GM13976 (cell line): ENCODE results near the gene CRIP3.

Experiments used
- DNase-seq: peaks from one replicate; pipeline ENCODE4 v3.0.0; 2012; ENCODE audit warnings: low spot score
- CTCF ChIP-seq: IDR thresholded peaks from 2 replicates; pipeline ENCODE4 v1.5.1; 2012; ENCODE audit warnings: borderline replicate concordance, mild to moderate bottlenecking; ENCODE audit not compliant: insufficient read depth; ENCODE audit errors: extremely low read depth, missing control alignments, control extremely low read depth
- in situ Hi-C: fragments of 300-500 bp; cut with MboI; formaldehyde crosslinking; loops from one replicate; pipeline ENCODE4 v1.12.0; 2022; ENCODE audit warnings: low sequenced_read_pairs, mixed read lengths, inconsistent platforms; ENCODE audit not compliant: unreplicated experiment

CRIP3 gene

GRCh38 chr6:43274916-43275597 lies 33.6 kb downstream of the CRIP3 start:
- in situ Hi-C loops = loop anchor here (25.0 kb wide), 1 partner anchor 212 kb away; the partner anchor contains the start of gene TJAP1
- DNase-seq = peak; percentile 72
- no peak for TF ChIP-seq CTCF

DNA sequence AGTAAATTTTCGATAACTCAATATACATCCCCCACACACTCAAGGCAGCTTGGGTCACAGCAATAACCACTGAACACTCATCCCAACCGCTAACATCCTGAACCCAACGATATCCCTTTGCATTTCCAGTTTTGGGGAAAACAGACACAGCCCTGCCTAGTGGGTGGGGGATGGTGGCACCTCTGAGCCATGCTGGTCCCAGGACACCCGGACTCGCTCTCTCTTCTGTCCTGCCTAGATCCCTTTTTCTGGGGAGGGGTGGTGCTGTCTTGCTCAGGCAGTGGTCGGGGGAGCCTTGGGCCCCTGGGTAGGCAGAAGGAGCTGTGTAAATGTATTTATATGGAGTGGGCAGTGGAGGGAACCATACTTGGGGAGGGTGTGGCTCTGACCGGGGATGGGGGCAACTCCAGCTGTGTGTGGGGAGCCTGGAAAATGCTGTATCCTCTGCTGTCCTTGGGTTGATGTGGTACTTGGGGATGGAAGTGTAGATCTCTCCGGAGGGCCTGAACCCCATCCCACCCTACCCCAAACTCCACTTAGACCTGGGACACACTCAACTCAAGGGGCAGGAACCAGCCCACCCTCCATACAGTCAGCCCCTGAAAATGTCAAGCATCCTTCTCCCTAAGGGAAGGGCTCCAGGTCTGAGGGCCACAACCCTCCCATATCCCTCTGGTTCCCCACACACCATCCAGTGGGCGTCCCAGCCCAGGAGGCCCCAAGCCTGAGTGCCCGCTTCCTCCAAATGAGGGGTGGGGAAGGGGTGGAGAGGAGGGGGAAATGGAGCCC lies 34.3 kb downstream of the CRIP3 start:
- TF ChIP-seq CTCF = no peak
- DNase-seq = no peak
- in situ Hi-C loops = loop anchor here (25.0 kb wide), 1 partner anchor 213 kb away; the partner anchor contains the start of gene TJAP1

- in situ Hi-C loops = loop anchor here (25.0 kb wide), 1 partner anchor 214 kb away; the partner anchor contains the start of gene TJAP1
- no peak for DNase-seq
- no peak for TF ChIP-seq CTCF
Measured at GRCh38 chr6:43273707-43274106, 34.9 kb downstream of the CRIP3 start.

DNA sequence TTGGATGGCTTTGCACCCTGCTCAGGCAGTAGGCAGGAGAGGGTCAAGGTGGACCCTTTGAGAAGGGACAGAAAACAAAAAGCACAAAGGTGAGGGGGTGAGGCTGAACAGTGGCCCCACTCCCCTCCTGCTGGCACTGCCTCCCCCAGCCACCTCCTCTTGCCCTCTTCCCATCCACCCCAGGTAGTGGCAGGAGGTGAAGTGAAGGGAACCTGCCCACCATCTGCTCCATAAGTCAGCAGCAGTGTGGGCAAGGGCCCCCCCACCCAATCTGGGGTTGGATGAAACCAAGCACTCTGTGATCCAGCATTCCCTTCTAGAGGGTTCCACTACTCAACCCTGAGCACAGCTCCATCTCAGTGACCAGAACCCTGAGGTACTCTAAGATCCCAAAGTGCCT lies 36.7 kb downstream of the CRIP3 start:
- DNase-seq = no peak
- in situ Hi-C loops = loop anchor here (25.0 kb wide), 1 partner anchor 215 kb away; the partner anchor contains the start of gene TJAP1
- no peak for TF ChIP-seq CTCF

DNA sequence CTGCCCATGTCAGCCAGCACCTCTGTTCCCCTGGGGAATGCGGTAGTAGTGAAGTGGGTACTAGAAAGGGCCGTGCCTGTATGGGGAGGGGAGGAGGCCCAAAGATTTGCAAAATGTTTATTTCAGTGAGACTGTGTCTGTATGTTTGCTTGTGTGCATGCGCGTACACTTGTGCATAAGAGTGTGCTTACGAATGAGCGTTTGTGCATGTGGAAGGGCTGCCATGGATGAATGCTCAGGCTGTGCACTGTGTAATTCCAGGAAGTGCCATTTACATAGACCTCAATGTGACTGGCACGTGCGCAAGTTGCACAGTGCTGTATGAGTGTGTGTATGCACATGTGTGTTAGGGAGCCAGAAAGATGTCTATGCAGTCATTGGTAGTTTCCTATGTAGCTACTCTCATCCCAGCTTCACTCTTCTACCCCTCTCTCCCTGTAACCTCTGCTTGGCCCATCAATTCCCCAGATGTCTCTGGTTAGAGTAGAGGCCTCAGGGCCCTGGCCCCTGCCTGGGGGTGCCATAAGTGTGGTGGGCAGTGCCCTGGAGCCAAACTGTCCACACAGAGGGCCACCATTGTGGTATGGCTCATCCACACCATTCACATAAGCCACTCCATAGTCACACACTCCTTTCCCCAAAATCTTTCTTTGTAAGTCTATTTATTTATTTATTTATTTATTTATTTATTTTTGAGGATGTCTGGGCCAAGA lies 37.4 kb downstream of the CRIP3 start:
- DNase-seq = no peak
- in situ Hi-C loops = loop anchor here (25.0 kb wide), 1 partner anchor 216 kb away; the partner anchor contains the start of gene TJAP1

More for the DNA sequence above, 37.4 kb downstream of the CRIP3 start:
- TF ChIP-seq CTCF = no peak
